Measurements from ENCODE around the gene COL11A2.

DNA sequence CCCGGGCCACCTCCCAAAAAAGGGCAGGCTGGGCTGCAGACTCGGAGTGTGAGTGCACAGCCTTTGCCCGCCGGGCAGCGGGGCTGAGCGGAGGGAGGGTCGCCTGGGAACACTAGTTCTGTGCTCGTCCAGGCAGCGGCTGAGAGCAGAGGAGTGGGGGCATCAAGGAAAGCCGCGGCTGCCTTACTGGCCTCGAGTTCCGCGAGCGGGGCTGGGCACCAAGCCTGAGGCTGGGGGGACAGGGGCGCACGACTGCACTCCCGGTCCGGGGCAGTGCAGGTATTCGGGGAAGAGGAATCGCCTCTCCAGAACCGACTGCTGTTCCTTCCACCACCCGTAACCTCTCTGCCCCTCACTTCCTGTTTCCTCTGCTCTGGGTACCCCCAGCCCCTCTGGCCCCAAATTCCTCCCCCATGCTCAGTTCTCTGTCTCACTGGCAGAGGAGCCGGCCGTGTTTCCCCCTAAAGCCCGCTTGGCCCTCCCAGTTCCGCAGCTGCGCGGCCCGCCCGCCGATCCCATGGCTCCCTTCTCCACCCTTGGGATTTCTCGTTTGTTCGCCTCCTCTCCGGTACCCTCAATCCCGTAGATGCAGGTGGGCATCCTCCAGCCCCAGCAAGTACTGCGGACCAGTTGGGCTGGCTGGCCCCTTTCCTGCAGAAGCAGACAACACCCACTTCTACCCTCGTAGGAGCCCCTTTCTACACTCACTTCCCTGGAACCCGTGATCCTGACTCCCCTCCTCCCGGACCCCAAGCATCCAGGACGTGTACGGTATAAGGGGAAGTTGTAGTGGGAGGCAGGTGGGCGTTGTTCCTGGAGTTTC lies 21.1 kb upstream of the COL11A2 start:
- no peak for TF ChIP-seq GATA2 (IDR thresholded peaks at IDR 0.05; ENCODE audit: low read depth, low read length)
- TF ChIP-seq GATA3 (IDR thresholded peaks at IDR 0.05; ENCODE audit: low read depth, low read length), result no peak
